ENCODE data around the gene PTPRN2.

- no peak for TF ChIP-seq CTCF (conservative IDR thresholded peaks at IDR 0.05; ENCODE audit: low read depth, low read length)
- TF ChIP-seq EZH2 (IDR thresholded peaks at IDR 0.05; ENCODE audit: borderline replicate concordance, low read depth, low read length, poor library complexity, severe bottlenecking), result no peak
Observed at GRCh38 chr7:157518514-157519175, 1069.0 kb downstream of the PTPRN2 start.

Data from A673 (cell line).